ENCODE data around the gene ABCC8.

The ABCC8 gene

DNA sequence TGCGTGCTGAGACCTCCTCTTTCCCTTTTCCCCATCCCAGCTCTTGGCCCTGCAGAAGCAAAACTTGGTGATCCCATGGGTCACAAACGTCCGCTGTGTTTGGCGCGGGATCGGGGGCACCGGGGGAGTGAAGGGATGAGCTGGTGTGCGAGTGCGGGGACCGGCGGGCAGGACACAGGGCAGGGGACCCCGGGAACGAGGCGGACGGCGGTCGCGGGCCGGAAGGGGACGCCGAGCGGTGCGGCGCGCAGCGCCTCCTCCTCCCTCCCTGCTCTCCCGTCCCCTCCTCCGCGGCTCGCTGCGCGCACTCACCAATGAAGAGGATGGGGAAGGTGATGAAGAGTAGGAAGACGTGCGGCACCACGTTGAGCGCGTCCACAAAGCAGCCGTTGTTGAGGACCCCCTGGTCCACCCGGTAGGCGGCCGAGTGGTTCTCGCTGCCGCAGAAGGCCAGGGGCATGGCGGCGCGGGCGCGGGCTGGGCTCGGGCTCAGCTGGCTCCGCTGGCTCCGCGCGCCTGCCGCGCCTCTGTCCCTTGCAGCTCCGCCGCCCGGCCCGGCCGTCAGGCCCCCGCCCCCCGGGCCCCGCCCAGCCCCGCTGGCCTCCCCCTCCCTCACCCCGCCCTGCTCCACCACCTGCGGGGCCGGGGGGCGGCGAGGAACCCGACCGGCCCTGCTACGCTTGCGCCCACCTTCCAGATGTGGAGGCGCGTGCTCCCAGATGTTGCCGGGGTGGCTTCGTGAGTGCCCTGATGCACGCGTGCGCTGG, at the start of gene ABCC8:
Gene ABCC8, minus strand, starts transcription at position 529 of the 767 bp plus-strand sequence. Its CDS starts 69 bp downstream, at position 460.
- TF ChIP-seq CSRNP3 (CRISPR knock-in tag; IDR thresholded peaks at IDR 0.05) (no peak), GLIS3 (CRISPR knock-in tag; IDR thresholded peaks at IDR 0.05) (no peak), RARB (CRISPR knock-in tag; IDR thresholded peaks at IDR 0.05) (no peak), ZNF565 (CRISPR knock-in tag; conservative IDR thresholded peaks at IDR 0.05; ENCODE audit: low read depth) (no peak), CSDC2 (CRISPR knock-in tag; IDR thresholded peaks at IDR 0.05) (no peak)
- ATAC-seq: peak; percentile 17; the same call in 2 of the 3 replicates

DNA sequence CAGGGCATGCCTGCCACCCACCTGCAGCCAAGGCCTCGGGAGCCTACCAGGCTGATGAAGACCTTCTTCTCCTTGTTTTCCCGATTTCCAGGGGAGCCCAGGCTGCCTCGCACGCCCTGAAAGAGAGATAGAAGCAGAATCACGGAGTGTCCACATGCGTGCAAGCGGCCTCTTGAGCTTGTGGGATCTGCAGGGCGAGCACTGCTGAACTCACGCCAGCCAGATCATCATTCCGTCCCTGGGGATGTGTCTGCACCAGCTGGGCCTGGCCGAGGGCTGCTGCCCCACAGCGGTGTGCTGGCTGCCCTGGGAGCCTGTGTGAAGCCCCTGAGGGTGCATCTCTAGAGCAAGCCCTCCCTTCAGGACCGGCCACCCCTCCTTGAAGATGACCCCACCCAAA, 49.7 kb upstream of the ABCC8 start:
- no peak for ATAC-seq
- no peak for TF ChIP-seq ZNF70 (CRISPR knock-in tag; IDR thresholded peaks at IDR 0.05)
- TF ChIP-seq, protein P1, sequence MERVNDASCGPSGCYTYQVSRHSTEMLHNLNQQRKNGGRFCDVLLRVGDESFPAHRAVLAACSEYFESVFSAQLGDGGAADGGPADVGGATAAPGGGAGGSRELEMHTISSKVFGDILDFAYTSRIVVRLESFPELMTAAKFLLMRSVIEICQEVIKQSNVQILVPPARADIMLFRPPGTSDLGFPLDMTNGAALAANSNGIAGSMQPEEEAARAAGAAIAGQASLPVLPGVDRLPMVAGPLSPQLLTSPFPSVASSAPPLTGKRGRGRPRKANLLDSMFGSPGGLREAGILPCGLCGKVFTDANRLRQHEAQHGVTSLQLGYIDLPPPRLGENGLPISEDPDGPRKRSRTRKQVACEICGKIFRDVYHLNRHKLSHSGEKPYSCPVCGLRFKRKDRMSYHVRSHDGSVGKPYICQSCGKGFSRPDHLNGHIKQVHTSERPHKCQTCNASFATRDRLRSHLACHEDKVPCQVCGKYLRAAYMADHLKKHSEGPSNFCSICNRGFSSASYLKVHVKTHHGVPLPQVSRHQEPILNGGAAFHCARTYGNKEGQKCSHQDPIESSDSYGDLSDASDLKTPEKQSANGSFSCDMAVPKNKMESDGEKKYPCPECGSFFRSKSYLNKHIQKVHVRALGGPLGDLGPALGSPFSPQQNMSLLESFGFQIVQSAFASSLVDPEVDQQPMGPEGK (CRISPR knock-in tag; IDR thresholded peaks at IDR 0.05; ENCODE audit: borderline replicate concordance): no peak
- no peak for TF ChIP-seq SNAI2 (CRISPR knock-in tag; IDR thresholded peaks at IDR 0.05)
- TF ChIP-seq, protein P2, sequence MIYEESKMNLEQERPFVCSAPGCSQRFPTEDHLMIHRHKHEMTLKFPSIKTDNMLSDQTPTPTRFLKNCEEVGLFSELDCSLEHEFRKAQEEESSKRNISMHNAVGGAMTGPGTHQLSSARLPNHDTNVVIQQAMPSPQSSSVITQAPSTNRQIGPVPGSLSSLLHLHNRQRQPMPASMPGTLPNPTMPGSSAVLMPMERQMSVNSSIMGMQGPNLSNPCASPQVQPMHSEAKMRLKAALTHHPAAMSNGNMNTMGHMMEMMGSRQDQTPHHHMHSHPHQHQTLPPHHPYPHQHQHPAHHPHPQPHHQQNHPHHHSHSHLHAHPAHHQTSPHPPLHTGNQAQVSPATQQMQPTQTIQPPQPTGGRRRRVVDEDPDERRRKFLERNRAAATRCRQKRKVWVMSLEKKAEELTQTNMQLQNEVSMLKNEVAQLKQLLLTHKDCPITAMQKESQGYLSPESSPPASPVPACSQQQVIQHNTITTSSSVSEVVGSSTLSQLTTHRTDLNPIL (CRISPR knock-in tag; IDR thresholded peaks at IDR 0.05; ENCODE audit: low read depth): no peak
- TF ChIP-seq ZFP3 (CRISPR knock-in tag; IDR thresholded peaks at IDR 0.05): no peak
- no peak for TF ChIP-seq ZNF8 (CRISPR knock-in tag; IDR thresholded peaks at IDR 0.05)
- TF ChIP-seq PPARA (CRISPR knock-in tag; IDR thresholded peaks at IDR 0.05; ENCODE audit: borderline replicate concordance): no peak
- TF ChIP-seq OSR1 (CRISPR knock-in tag; IDR thresholded peaks at IDR 0.05): no peak
- TF ChIP-seq ZFP30 (CRISPR knock-in tag; IDR thresholded peaks at IDR 0.05): no peak
- TF ChIP-seq TSHZ2 (CRISPR knock-in tag; IDR thresholded peaks at IDR 0.05): no peak
- no peak for TF ChIP-seq ZNF565 (CRISPR knock-in tag; conservative IDR thresholded peaks at IDR 0.05; ENCODE audit: low read depth)
- TF ChIP-seq ISL1 (CRISPR knock-in tag; IDR thresholded peaks at IDR 0.05): no peak
- no peak for TF ChIP-seq CSDC2 (CRISPR knock-in tag; IDR thresholded peaks at IDR 0.05)
- no peak for TF ChIP-seq ZC3H10 (CRISPR knock-in tag; IDR thresholded peaks at IDR 0.05)
- no peak for TF ChIP-seq TOX (CRISPR knock-in tag; IDR thresholded peaks at IDR 0.05; ENCODE audit: borderline replicate concordance)
- TF ChIP-seq POU6F1 (CRISPR knock-in tag; IDR thresholded peaks at IDR 0.05; ENCODE audit: borderline replicate concordance, low read depth): no peak
- TF ChIP-seq ARNTL (CRISPR knock-in tag; IDR thresholded peaks at IDR 0.05; ENCODE audit: borderline replicate concordance, low read depth): no peak
- no peak for TF ChIP-seq BACH2 (CRISPR knock-in tag; IDR thresholded peaks at IDR 0.05; ENCODE audit: borderline replicate concordance)
- no peak for TF ChIP-seq ESRRG (CRISPR knock-in tag; IDR thresholded peaks at IDR 0.05)

Data from SK-N-SH treated with all-trans-retinoic acid at 6 μM for 48 hours (cell line).